Stimulated activated CD4-positive, alpha-beta T cell treated with anti-CD3 and anti-CD28 coated beads, Interleukin-1b, Interleukin-23, amount 100 ng/mL, for 24 hours (primary cell): ENCODE data around the gene PTBP3.
A peak's percentile ranks its signal among the peaks of the same experiment; 100 is the strongest.

Experiments
- DNase-seq, 4 experiments: peaks; one replicate each; pipeline ENCODE4 v3.0.0-alpha.2; 2020; ENCODE audit warnings: low read depth in 4 of 4, low spot score in 1 of 4

PTBP3 gene

GRCh38 chr9:112360047-112360804, 26.8 kb upstream of the PTBP3 start:
- DNase-seq = no peak

- DNase-seq = no peak
Observed at GRCh38 chr9:112355427-112355897, 22.0 kb upstream of the PTBP3 start.

- no peak for DNase-seq
Observed at GRCh38 chr9:112354081-112354743, 20.8 kb upstream of the PTBP3 start.

DNA sequence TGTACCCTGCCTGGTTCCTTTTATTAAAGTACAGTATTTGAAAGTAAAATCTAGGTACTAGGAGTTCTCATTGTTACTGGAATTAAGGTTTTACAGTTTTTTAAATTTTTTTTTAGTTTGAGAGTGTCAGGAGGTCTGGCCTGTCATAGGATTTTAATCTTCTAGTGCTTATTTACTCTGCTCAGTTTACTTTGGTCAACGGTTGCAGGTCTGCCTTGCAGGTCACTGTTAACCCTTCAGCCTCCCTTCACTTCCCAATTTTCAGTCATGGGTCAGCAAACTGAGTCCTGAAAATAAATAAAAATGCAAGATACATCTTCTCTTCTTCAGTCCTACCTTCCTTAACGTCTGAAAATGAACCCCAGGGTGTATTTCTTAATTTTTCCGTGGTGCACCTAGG, 18.8 kb upstream of the PTBP3 start:
- DNase-seq = no peak

DNA sequence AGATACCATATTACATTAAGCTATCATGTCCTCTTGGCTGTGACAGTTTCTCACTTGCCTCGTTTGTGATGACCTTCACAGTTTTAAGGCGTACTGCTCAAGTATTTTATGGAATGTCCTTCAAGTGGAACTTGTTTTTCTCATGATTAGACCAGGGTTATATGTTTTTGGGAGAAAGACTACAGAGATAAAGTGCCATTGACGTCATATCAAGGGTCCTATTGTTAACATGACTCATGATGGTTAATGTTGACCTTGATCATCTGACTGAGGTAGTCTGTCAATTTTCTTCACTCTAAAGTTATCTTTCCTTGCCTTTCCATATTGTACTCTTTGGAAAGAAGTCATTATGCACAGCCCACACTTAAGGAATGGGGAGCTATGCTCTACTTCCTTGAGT, 17.8 kb upstream of the PTBP3 start:
- DNase-seq = no peak

- DNase-seq = no peak
Observed at GRCh38 chr9:112349008-112349333, 15.6 kb upstream of the PTBP3 start.

GRCh38 chr9:112348257-112349007, 15.0 kb upstream of the PTBP3 start:
- DNase-seq = peak; percentile 38 to 67 (median 62)

GRCh38 chr9:112341730-112342129, 8.3 kb upstream of the PTBP3 start:
- no peak for DNase-seq

- no peak for DNase-seq
Observed at GRCh38 chr9:112339886-112340285, 6.5 kb upstream of the PTBP3 start.

GRCh38 chr9:112338561-112338960, 5.1 kb upstream of the PTBP3 start:
- no peak for DNase-seq

DNA sequence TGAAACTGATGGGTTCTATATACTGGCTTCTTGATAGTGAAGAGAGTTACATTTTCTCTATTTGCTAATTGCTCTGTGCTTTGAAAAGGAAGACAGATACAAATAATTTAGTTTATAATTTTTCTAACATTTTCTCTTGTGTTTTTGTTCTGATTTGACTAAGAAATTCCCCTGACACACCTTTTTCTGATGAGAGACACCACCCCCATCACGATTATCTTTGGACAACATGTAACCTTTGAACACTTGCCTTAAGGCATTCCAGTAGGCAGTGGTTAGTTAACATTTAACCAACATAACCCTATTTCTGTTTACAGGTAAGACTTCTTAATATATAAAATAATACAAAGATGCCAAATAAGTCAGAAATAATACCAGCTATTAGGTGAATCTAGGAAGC, 4.1 kb upstream of the PTBP3 start:
- no peak for DNase-seq

- DNase-seq = peak in 2 of 4 experiments; percentile 31 to 36
Observed at GRCh38 chr9:112334432-112334841, 1.0 kb upstream of the PTBP3 start.

- peak; percentile 85 to 92 (median 90) for DNase-seq
Observed at GRCh38 chr9:112333639-112334431, 416 bp upstream of the PTBP3 start.

DNA sequence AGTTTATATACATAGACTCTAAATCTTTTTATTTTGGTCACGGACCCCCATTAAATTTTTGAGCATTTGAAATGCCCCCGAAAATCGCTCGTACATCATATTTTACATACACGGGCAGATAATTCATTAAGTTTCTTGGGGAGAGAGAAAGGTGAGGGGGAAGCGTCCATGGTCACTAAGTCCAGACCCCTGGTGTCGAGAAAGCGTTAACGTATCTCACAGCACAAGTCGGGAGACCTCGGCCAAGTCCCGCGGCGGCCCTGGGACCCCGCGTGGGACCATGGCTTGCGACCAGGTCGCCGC, 794 bp downstream of the PTBP3 start:
- DNase-seq = no peak

DNA sequence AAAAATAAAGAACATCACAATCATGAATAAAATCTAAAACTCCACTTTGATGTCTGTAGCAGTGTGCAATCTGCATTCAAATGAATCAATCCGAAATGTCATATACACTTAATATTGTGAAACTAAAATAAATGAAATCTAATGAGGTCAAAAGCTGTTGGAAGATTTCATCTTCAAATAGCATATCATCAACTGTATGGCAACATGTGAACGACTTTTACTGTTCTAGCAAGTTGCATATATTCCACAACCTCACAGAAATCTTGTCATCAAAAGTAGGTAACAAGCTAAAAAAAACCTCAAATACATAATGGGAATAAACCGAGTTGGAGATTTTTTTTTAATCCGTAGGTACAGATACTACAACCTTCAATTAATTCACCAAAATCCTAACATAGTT, 1.2 kb downstream of the PTBP3 start:
- DNase-seq = no peak

- DNase-seq = no peak
Observed at GRCh38 chr9:112331674-112331952, 1.8 kb downstream of the PTBP3 start.

DNA sequence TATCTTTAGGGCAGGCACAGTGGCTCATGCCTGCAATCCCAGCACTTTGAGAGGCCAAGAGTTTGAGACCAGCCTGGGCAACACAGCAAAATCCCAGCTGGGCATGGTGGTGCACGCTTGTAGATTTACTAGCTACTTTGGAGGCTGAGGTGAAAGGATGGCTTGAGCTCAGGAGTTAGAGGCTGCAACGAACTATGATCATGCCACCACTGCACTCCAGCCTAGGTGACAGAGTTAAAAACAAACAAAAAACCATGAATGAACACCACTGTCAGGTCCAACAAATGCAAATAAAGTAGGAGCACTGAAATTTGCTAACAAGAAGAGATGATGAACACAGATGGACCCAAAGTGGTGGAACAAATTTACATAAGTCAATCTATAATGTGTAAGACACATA, 4.9 kb downstream of the PTBP3 start:
- no peak for DNase-seq

DNA sequence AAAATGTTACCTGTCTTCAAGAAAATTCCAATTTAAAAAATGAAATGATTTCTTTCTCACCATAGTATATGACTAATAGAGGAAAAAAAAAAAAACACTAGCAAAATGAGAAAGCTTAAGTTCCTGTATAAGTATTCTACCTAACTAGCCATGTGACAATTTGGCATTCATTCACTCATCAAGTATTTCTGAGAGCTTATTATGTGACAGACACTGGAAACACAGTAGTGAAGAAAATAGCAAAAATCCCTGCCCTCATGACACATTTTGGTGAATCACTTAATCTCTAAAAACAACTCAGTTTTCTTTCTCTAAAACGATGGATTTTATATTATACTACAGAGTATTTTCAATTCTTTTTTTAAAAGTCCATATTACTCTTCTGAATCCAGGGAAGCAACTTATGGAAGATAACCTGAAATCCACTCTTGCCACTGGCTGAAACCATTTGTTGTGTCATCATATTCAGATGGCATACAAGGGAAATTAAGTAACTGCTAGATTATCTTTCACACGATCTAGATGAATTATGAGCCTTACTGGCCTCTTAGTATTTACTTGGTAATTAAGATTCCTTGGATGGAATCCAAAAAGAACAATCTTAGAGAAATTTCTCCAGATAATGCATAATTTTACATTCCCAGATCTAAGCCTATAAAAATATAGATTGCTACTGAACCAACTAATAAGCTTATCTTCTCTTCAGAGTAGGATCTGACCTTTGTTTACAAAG, 5.5 kb downstream of the PTBP3 start:
- DNase-seq = no peak

- DNase-seq = no peak
Observed at GRCh38 chr9:112326194-112326593, 7.2 kb downstream of the PTBP3 start.

GRCh38 chr9:112325600-112325999, 7.8 kb downstream of the PTBP3 start:
- no peak for DNase-seq

DNA sequence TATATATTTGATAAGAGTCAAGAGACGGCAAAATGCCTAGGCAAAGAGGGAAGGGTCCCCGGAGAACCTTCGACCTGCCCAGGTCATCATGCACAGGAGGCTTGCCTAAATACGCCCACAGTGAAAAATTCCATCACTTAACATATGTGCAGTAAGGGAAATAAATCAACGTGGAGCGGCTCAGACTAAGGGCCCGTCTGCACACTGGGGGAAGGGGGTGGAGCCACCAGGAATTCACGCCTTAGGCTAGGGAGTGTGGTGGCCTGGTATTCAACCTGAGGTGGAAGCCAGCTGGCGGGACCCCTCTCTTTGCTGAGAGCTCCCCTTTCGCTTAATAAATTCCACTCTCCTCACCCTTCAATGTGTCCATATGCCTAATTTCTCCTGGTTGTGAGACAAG, 8.3 kb downstream of the PTBP3 start:
- no peak for DNase-seq
